Neuronal stem cell (in vitro differentiated cells): Measurements from ENCODE around the gene MKRN1.
"Not testable (repeated sequence)": the region's sequence is repeated elsewhere in the genome, so short reads cannot be mapped to it uniquely, and the experiment has no call there.

Source experiments
- DNase-seq: peaks from one replicate; pipeline ENCODE4 v3.0.0-alpha.2; 2013; ENCODE audit warnings: low spot score
- H2AFZ ChIP-seq: one replicate; pipeline ENCODE4 v1.6.1; 2013; ENCODE audit warnings: mild to moderate bottlenecking, low read length, inconsistent platforms
- H2AK5ac ChIP-seq: 2 replicates; pipeline ENCODE4 v1.6.1; 2013; ENCODE audit warnings: low read depth, mild to moderate bottlenecking, inconsistent platforms, low read length, moderate library complexity, mixed read lengths
- H2BK120ac ChIP-seq: 2 replicates; pipeline ENCODE4 v1.6.1; 2013; ENCODE audit warnings: low read depth, mild to moderate bottlenecking, inconsistent platforms, low read length, moderate library complexity, mixed read lengths
- H2BK12ac ChIP-seq: one replicate; pipeline ENCODE4 v1.6.1; 2013; ENCODE audit warnings: low read length, inconsistent platforms
- H2BK15ac ChIP-seq: 2 replicates; pipeline ENCODE4 v1.6.1; 2013; ENCODE audit warnings: mild to moderate bottlenecking, low read length, inconsistent platforms, mixed read lengths
- H2BK5ac ChIP-seq: one replicate; pipeline ENCODE4 v1.6.1; 2013; ENCODE audit warnings: inconsistent platforms, mild to moderate bottlenecking, low read length, moderate library complexity
- H3K14ac ChIP-seq: one replicate; pipeline ENCODE4 v1.6.1; 2013; ENCODE audit warnings: low read length, inconsistent platforms
- H3K18ac ChIP-seq: 2 replicates; pipeline ENCODE4 v1.6.1; 2013; ENCODE audit warnings: low read length, inconsistent platforms
- H3K23ac ChIP-seq: 2 replicates; pipeline ENCODE4 v1.6.1; 2013; ENCODE audit warnings: low read depth, mild to moderate bottlenecking, mixed read lengths, low read length, inconsistent platforms; ENCODE audit not compliant: poor library complexity
- H3K27ac ChIP-seq: replicated peaks from 3 replicates; pipeline ENCODE4 v1.5.1; 2013; ENCODE audit warnings: low read length, inconsistent platforms
- H3K27me3 ChIP-seq, 3 experiments: 2 replicates each; pipeline ENCODE4 v1.6.1; 2013; ENCODE audit warnings: low read length in 3 of 3, mild to moderate bottlenecking in 2 of 3, inconsistent platforms in 1 of 3, low read depth in 1 of 3, mixed read lengths in 1 of 3, moderate library complexity in 1 of 3; ENCODE audit not compliant: control insufficient read depth in 3 of 3, insufficient read depth in 3 of 3
- H3K36me3 ChIP-seq, 2 donors: replicated peaks in 1 of 2; 2 replicates each; pipeline ENCODE4 v1.6.1; 2013; ENCODE audit warnings: low read length in 2 of 2; ENCODE audit not compliant: control insufficient read depth in 2 of 2, insufficient read depth in 2 of 2
- H3K4ac ChIP-seq: 2 replicates; pipeline ENCODE4 v1.6.1; 2013; ENCODE audit warnings: inconsistent platforms, mild to moderate bottlenecking, low read length, moderate library complexity
- H3K4me1 ChIP-seq, 2 donors: 1 replicate in 1 of 2; 2 replicates in 1 of 2; pipeline ENCODE4 v1.6.1; 2013; ENCODE audit warnings: low read length in 2 of 2, low read depth in 1 of 2; ENCODE audit not compliant: control insufficient read depth in 2 of 2, insufficient read depth in 1 of 2
- H3K4me2 ChIP-seq: one replicate; pipeline ENCODE4 v1.6.1; 2013; ENCODE audit warnings: mild to moderate bottlenecking, low read length, inconsistent platforms; ENCODE audit not compliant: insufficient read depth, poor library complexity, severe bottlenecking
- H3K4me3 ChIP-seq, 2 donors: 2 replicates each; pipeline ENCODE4 v1.5.1; 2013; ENCODE audit warnings: low read length in 2 of 2, mild to moderate bottlenecking in 2 of 2, inconsistent platforms in 1 of 2, moderate library complexity in 1 of 2
- H3K79me1 ChIP-seq: one replicate; pipeline ENCODE4 v1.6.1; 2013; ENCODE audit warnings: low read depth, mild to moderate bottlenecking, inconsistent platforms, low read length, moderate library complexity
- H3K9ac ChIP-seq: one replicate; pipeline ENCODE4 v1.6.1; 2013; ENCODE audit warnings: mild to moderate bottlenecking, low read depth, low read length, inconsistent platforms; ENCODE audit not compliant: poor library complexity
- H3K9me3 ChIP-seq, 2 donors: replicated peaks in 1 of 2; 2 replicates each; pipeline versions ENCODE3 to v1.6.1; 2013; ENCODE audit warnings: low read length in 2 of 2, mild to moderate bottlenecking in 2 of 2, inconsistent platforms in 1 of 2, low read depth in 1 of 2, mixed read lengths in 1 of 2, moderate library complexity in 1 of 2; ENCODE audit not compliant: control insufficient read depth in 2 of 2, insufficient read depth in 1 of 2
- H4K8ac ChIP-seq: one replicate; pipeline ENCODE4 v1.6.1; 2013; ENCODE audit warnings: low read depth, mild to moderate bottlenecking, inconsistent platforms, low read length, moderate library complexity
- H4K91ac ChIP-seq: one replicate; pipeline ENCODE4 v1.6.1; 2013; ENCODE audit warnings: low read length, low read depth, mild to moderate bottlenecking, inconsistent platforms; ENCODE audit not compliant: poor library complexity
- WGBS, 2 donors: extraction: QIAGEN DNeasy Blood & Tissue Kit; methylation state at CpG; one replicate each; pipeline ENCODE4 v1.1.7; 2013; ENCODE audit warnings: missing lambda C conversion rate in 2 of 2, mixed read lengths in 1 of 2; ENCODE audit not compliant: insufficient read length in 2 of 2, insufficient replicate concordance in 1 of 2; ENCODE audit errors: extremely low coverage in 2 of 2; 5-methylcytosine and 5-hydroxymethylcytosine counted together

The MKRN1 gene

GRCh38 chr7:140453785-140454656 lies 25.3 kb downstream of the MKRN1 start:
- H2BK15ac ChIP-seq, H4K8ac ChIP-seq, H3K4me2 ChIP-seq, DNase-seq, H3K27me3 ChIP-seq, H3K9ac ChIP-seq, H2BK5ac ChIP-seq, H4K91ac ChIP-seq, H3K79me1 ChIP-seq, H3K4me3 ChIP-seq, H3K18ac ChIP-seq, H3K27ac ChIP-seq, H2BK12ac ChIP-seq, H3K14ac ChIP-seq, H2AK5ac ChIP-seq, H3K23ac ChIP-seq, H2BK120ac ChIP-seq, H2AFZ ChIP-seq, H3K4ac ChIP-seq, H3K9me3 ChIP-seq: not testable (repeated sequence)
- Histone ChIP-seq H3K36me3 (peaks cover 23 to 62% of the 10 kb centered on the region in 2 donors), H3K4me1 (peaks cover 4 to 13% of the 10 kb centered on the region in 2 donors)
- 100% methylated on average over 1 of the region's 9 CpGs for whole genome bisulfite sequencing, 2 donors

GRCh38 chr7:140453273-140453672 lies 26.0 kb downstream of the MKRN1 start:
- Histone ChIP-seq H3K27ac (no peak overlapping the region), H2BK5ac (no peak overlapping the region), H2BK120ac (no peak overlapping the region), H4K8ac (no peak overlapping the region), H3K4me2 (no peak overlapping the region), H3K79me1 (no peaks in the 10 kb centered on the region), H2AFZ (no peak overlapping the region), H3K4me3 (no peak overlapping the region), H4K91ac (no peak overlapping the region), H2BK15ac (no peak overlapping the region), H3K23ac (no peak overlapping the region), H3K27me3 (no peaks in the 10 kb centered on the region), H3K9ac (no peak overlapping the region), H3K18ac (no peak overlapping the region), H3K14ac (no peak overlapping the region), H3K9me3 (no peaks in the 10 kb centered on the region), H3K4ac (no peak overlapping the region), H3K4me1 (peaks cover 1 to 7% of the 10 kb centered on the region in 2 donors), H2BK12ac (no peak overlapping the region), H3K36me3 (peaks cover 23 to 59% of the 10 kb centered on the region in 2 donors), H2AK5ac (no peak overlapping the region)
- no peak for DNase-seq
- WGBS, 2 donors = no CpG with 5 or more reads among the region's 4 CpGs

- no peak overlapping the region for H3K14ac ChIP-seq
- no peak overlapping the region for H3K4me3 ChIP-seq
- no peaks in the 10 kb centered on the region for H3K79me1 ChIP-seq
- no peak overlapping the region for H4K91ac ChIP-seq
- H3K4ac ChIP-seq = no peak overlapping the region
- no peaks in the 10 kb centered on the region for H3K27me3 ChIP-seq
- no peak overlapping the region for H3K27ac ChIP-seq
- H2AFZ ChIP-seq = no peak overlapping the region
- no peak overlapping the region for H2BK5ac ChIP-seq
- peaks cover 22 to 44% of the 10 kb centered on the region in 2 donors for H3K36me3 ChIP-seq
- H2BK120ac ChIP-seq = no peak overlapping the region
- H4K8ac ChIP-seq = no peak overlapping the region
- no peak overlapping the region for H2BK12ac ChIP-seq
- H2AK5ac ChIP-seq = no peak overlapping the region
- H3K18ac ChIP-seq = no peak overlapping the region
- no peak overlapping the region for H3K9ac ChIP-seq
- no peak overlapping the region for H3K4me2 ChIP-seq
- no CpG with 5 or more reads among the region's 1 CpG for WGBS, 2 donors
- no peak overlapping the region for H2BK15ac ChIP-seq
- H3K23ac ChIP-seq = no peak overlapping the region
- H3K9me3 ChIP-seq = no peaks in the 10 kb centered on the region
- peaks cover 0 to 2% of the 10 kb centered on the region in 2 donors for H3K4me1 ChIP-seq
- no peak for DNase-seq
These were observed 27.6 kb downstream of the MKRN1 start for GRCh38 chr7:140451716-140452115.

DNA sequence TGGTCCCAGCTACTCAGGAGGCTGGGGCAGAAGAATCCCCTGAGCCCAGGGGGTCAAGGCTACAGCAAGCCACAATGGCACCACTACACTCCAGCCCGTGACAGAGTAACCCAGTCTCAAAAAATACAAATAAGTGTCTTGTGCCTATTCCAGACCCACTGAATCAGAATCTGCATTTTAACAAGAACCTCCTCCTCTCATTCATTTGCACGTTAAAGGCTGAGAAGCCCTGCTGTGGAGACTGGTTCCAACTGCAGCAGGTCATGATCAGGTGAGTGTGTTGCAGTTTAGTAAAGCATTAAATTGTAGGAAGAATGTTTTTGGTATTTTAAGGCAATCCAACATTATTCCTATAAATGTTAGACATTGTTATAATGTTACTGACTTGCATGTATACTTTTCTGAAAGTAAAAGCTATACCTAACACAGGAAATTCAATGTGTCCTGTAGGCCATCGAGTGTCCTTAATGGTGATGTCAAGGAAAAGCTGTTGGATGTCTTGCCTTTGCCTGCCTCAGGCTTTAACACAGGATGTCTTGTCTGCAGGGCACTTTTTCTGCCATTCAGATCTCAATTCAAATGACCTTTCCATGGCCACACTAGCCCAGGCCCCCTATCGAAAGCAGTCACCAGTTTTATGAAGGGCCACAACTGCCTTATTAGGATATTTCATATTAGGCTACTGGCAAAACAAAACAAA lies 30.4 kb downstream of the MKRN1 start:
- no peak for DNase-seq
- WGBS, 2 donors = no CpG with 5 or more reads among the region's 4 CpGs
- no peak overlapping the region for H2BK5ac ChIP-seq

More for the DNA sequence above, 30.4 kb downstream of the MKRN1 start:
- Histone ChIP-seq H2AFZ (no peak overlapping the region), H3K27me3 (no peaks in the 10 kb centered on the region), H2BK120ac (no peak overlapping the region), H3K4me3 (no peak overlapping the region), H3K4me1 (peaks cover 0 to 2% of the 10 kb centered on the region in 2 donors), H2AK5ac (no peak overlapping the region), H4K91ac (no peak overlapping the region), H3K18ac (no peak overlapping the region), H3K4me2 (no peak overlapping the region), H3K27ac (no peak overlapping the region), H3K9me3 (no peaks in the 10 kb centered on the region), H3K9ac (no peak overlapping the region), H3K14ac (no peak overlapping the region), H3K36me3 (peaks cover 3 to 16% of the 10 kb centered on the region in 2 donors), H2BK15ac (no peak overlapping the region), H2BK12ac (no peak overlapping the region), H3K23ac (no peak overlapping the region), H4K8ac (no peak overlapping the region), H3K4ac (no peak overlapping the region), H3K79me1 (no peaks in the 10 kb centered on the region)
